ENCODE results near the gene PRDM11. TPM values are rescaled to one million over a fixed set of nuclear protein-coding genes. Genes with fewer than 3 reads are reported as not detected.

The PRDM11 gene
- total and polyA plus RNA-seq, 2 donors from 2014 or later, result 2.9 to 22.5 TPM

- H3K27ac ChIP-seq (ENCODE audit: low read depth in 2 of 2, low read length in 2 of 2), result no peak overlapping the region
- intact Hi-C loops (cut with DNase I), result no loop called here
Observed at GRCh38 chr11:45213717-45214116, 67.3 kb downstream of the PRDM11 start.

GRCh38 chr11:45215098-45215865 is 68.8 kb downstream of the PRDM11 start:
- Histone ChIP-seq H3K9ac (ENCODE audit: low read length in 3 of 3) (no peak overlapping the region), H3K4me1 (ENCODE audit: control insufficient read depth in 2 of 3, insufficient read depth in 2 of 3, low read depth in 1 of 3, low read length in 3 of 3) (peaks cover 0 to 18% (median 0%) of the 10 kb centered on the region in 3 donors), H3K4me3 (ENCODE audit: low read length in 3 of 3) (no peak overlapping the region), H3K9me3 (ENCODE audit: control insufficient read depth in 2 of 3, insufficient read depth in 1 of 3, low read length in 3 of 3) (no peaks in the 10 kb centered on the region), H3K36me3 (ENCODE audit: control insufficient read depth in 2 of 3, insufficient read depth in 3 of 3, low read length in 3 of 3) (peaks cover 0 to 8% (median 6%) of the 10 kb centered on the region in 3 donors), H3K27me3 (ENCODE audit: control insufficient read depth, insufficient read depth, low read length) (no peaks in the 10 kb centered on the region), H3K27ac (ENCODE audit: low read depth in 2 of 2, low read length in 2 of 2) (peak overlapping the region in 1 of 2 donors; percentile 59)
- FAIRE-seq, result no peak
- intact Hi-C loops (cut with DNase I), result no loop called here
- no peak for DNase-seq
- TF ChIP-seq CTCF (IDR thresholded peaks at IDR 0.05; ENCODE audit: borderline replicate concordance, extremely low read depth, insufficient read depth), result no peak

More at GRCh38 chr11:45213717-45214116, 67.3 kb downstream of the PRDM11 start:
- FAIRE-seq (no peak), DNase-seq (no peak)
- H3K36me3 ChIP-seq (ENCODE audit: control insufficient read depth in 2 of 3, insufficient read depth in 3 of 3, low read length in 3 of 3), result peaks cover 0 to 8% (median 6%) of the 10 kb centered on the region in 3 donors
- H3K4me3 ChIP-seq (ENCODE audit: low read length in 3 of 3), result no peak overlapping the region
- H3K9me3 ChIP-seq (ENCODE audit: control insufficient read depth in 2 of 3, insufficient read depth in 1 of 3, low read length in 3 of 3), result no peaks in the 10 kb centered on the region
- no peak for TF ChIP-seq CTCF (IDR thresholded peaks at IDR 0.05; ENCODE audit: borderline replicate concordance, extremely low read depth, insufficient read depth)
- no peaks in the 10 kb centered on the region for H3K27me3 ChIP-seq (ENCODE audit: control insufficient read depth, insufficient read depth, low read length)
- peaks cover 0 to 22% (median 6%) of the 10 kb centered on the region in 3 donors for H3K4me1 ChIP-seq (ENCODE audit: control insufficient read depth in 2 of 3, insufficient read depth in 2 of 3, low read depth in 1 of 3, low read length in 3 of 3)
- H3K9ac ChIP-seq (ENCODE audit: low read length in 3 of 3), result no peak overlapping the region

- Histone ChIP-seq H3K4me3 (ENCODE audit: low read length in 3 of 3) (no peak overlapping the region), H3K27me3 (ENCODE audit: control insufficient read depth, insufficient read depth, low read length) (no peaks in the 10 kb centered on the region), H3K9ac (ENCODE audit: low read length in 3 of 3) (no peak overlapping the region), H3K27ac (ENCODE audit: low read depth in 2 of 2, low read length in 2 of 2) (no peak overlapping the region), H3K4me1 (ENCODE audit: control insufficient read depth in 2 of 3, insufficient read depth in 2 of 3, low read depth in 1 of 3, low read length in 3 of 3) (peaks cover 0 to 14% (median 0%) of the 10 kb centered on the region in 3 donors), H3K36me3 (ENCODE audit: control insufficient read depth in 2 of 3, insufficient read depth in 3 of 3, low read length in 3 of 3) (peaks cover 0 to 8% (median 6%) of the 10 kb centered on the region in 3 donors), H3K9me3 (ENCODE audit: control insufficient read depth in 2 of 3, insufficient read depth in 1 of 3, low read length in 3 of 3) (no peaks in the 10 kb centered on the region)
- FAIRE-seq, result no peak
- no peak for TF ChIP-seq CTCF (IDR thresholded peaks at IDR 0.05; ENCODE audit: borderline replicate concordance, extremely low read depth, insufficient read depth)
- no peak for DNase-seq
- intact Hi-C loops (cut with DNase I), result no loop called here
Observed at GRCh38 chr11:45216031-45216430, 69.6 kb downstream of the PRDM11 start.
